CD4-positive, alpha-beta T cell treated with Interferon gamma for 1 hour (primary cell): ENCODE measurements around the gene CRPPA.
"Not testable (repeated sequence)": the region's sequence is repeated elsewhere in the genome, so short reads cannot be mapped to it uniquely, and the experiment has no call there.

Experiments
- DNase-seq: peaks from one replicate; pipeline ENCODE4 v3.0.0-alpha.2; 2020

The CRPPA gene

DNA sequence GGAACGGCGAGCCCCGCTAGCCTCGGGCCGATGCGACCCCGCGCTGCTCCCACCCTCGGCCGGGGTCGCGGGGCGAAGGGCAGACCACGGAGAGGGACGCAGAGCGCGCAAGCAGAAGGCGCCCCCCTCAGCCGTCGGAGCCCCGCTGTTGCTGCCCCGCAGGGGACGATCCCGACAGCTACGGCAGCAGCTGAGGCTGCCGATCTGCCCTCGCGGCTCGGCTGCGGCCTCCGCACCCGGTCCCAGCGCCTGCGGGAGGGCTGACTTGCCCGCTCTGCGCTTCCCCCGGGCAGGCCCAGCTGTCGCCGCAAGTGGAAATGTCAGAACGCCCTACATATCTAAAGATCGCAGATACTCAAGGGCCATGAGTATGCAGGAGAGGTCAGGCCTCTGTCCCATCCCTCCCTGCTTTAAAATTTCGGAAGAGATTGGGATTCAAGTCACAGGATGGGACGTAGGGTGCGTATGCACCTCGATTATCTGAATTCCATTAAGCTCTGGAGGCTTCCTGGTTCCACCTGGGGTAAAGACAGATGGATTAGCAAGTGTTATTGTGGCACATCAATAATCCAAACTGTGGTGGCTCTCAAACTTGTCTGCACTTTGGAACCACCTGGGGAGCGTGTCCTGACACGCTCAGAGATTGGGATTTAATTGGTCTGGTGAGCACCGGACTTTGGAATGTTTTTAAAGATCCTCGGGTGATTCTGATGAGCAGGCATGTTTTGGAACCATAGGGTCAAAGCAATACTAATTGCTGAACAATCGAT lies at the start of gene CRPPA:
Gene CRPPA (minus strand): TSS at position 206 of the 770 bp plus-strand sequence. CDS start 216 bp downstream, outside the sequence.
- DNase-seq, result peak; percentile 22

DNA sequence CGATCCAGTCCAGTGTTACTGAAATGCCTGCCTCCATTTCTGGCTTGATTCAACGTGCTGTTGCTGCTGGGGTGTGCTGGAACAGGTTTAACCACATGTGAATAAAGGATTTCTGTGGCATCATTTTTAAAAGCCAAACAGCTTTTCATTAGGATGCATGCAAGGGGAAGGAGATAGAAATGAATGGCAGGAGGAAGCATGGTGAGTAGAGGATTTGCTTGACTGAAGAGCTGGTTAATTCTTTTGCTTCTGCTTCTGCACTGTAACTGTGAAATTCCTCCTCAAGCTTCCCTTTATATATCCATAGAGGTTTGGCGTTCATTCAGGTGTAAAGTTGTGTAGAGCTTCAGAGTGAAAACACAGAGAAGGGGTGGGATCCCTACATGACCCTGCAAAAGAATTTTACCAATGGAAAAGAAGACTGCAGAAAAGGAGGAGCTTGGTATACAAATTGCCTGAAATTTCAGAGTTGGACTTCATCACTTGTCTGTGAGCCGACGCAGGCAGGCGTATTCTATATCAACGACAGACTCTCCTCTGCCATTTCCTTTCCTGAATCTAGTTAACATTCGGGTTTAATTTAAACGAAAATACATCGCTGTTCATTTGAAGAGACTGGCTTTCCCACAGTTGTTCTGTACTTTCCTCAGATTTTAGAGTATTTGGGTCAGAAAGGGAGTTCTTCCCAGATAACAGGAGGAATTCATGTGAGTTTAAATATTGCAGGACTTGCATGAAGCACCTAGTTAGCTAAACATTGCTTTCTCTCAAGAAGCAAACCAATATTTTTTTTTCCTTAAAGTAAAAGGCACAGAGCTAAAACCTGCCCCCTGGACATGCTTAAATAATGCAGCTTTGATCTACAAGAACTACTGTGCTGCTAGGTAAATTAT lies 44.4 kb upstream of the CRPPA start, which contains the start of gene SOSTDC1:
Gene SOSTDC1 (minus strand): TSS at position 270 of the 893 bp plus-strand sequence. CDS start 70 bp downstream, at position 200.
- DNase-seq, result no peak

DNA sequence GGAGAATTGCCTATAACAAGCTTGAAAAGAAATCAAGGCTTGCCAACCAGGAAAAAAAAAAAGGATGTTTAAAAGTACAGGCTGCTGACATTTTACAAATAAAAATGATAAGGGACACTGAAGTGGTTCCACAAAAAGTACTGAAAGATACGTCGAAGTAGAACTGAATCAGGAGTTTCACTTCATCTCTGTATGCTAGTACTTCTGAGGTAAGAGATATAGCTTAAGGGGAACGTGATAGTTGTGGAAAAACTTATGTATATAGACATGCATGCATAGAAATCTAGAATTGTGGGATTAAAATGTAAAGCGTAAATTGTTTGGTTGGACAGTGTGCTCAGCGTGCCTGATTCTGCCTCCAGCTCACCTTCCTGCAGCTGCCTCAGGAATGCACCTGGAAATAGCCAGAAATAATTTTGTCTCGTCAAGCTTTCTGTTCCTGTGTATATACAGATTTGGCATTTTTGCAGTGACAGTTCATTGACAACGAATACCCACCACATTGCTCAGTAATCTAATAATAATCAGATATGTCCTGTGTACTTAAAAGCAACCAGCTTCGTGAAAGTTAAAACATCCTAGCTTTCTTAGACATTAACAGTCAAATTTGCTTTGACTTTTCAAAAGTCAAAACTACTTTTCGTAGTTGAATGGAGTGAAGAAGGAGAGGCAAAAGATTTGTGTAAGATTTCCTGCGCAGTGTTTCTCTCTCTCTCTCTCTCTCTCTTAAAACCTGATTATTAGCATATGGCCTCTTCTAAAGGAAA lies 42.8 kb upstream of the CRPPA start:
- no peak for DNase-seq

DNA sequence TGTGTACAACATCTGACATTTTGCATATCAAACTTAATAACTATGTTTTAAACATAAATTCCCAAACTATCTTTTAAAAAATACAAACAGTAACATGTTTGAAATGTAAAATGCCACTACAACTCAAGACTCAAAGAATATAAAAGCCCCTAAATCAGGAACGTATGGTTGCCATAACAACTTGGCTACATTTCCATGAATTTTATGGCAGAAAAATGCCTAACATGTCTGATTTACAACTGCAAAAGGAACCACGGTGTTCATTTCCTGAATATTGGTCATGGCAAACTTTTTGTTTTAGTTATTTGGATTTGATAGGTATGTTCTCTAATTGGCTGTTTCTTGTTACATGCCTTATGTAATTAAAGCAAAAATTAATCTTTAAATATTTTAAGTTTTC lies 42.2 kb upstream of the CRPPA start:
- DNase-seq, result no peak

DNA sequence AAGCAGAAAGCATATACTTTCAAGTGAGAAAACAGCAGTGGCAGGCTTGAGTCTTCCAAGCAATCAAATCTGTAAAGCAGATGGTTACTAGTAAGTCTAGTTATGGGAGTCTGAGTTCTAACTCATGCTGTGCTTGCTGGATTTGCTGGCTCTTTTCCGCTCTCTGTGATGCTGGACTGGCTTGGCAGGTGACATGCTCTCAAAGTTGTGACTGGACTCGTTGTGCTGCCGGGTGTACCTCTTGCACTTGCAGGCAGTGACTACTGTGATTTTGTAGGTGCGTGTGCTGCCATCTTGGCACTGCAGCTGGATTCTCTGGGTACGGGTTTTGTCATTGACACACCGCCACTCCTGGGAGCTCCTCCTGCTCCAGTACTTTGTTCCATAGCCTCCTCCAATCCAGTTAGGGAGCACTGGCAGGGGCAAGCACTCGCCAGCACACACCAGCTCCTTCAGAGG lies 41.1 kb upstream of the CRPPA start:
- no peak for DNase-seq

DNA sequence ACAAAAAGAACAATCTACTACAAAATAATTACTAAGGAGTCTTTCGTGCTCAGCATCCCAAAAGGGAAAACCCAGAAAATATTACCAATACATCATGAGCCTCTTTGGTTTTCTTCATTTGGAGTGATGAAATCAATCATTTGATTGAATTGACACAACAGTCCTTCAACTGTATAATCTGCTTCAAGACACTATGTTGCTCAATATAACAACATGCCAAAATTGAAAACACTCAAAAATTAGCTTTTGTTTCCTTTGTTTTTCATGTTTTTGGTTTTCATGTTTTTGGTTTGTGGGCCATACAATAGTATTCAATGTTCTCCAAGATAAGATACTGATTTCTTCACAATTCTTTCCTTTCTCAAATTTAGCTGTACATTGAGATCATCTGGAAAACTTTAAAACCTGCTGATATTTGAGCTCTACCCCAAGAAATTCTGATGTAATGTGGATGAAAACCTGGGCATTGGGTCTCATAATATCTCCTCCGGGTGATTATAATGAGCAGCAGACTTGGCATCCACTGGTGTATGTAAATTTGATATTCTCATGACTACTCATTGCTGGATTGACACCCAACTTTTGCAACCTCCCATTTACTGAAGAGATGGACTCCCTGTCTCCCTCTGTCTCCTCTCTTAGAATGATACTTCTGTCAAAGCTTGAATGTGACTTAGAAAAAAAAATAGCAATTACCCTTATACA lies 39.6 kb upstream of the CRPPA start:
- no peak for DNase-seq

DNA sequence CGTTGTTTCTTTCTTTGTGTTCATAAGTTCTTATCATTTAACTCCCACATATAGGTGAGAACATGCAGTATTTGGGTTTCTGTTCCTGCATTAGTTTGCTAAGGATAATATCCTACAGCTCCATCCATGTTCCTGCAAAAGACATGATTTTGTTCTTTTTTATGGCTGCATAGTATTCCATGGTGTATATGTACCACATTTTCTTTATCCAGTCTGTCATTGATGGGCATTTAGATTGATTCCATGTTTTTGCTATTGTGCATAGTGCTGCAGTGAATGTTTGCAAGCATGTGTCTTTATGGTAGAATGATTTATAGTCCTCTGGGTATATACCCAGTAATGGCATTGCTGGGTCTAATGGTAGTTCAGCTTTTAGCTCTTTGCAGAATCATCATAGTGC lies 35.0 kb upstream of the CRPPA start:
- DNase-seq, result not testable (repeated sequence)

DNA sequence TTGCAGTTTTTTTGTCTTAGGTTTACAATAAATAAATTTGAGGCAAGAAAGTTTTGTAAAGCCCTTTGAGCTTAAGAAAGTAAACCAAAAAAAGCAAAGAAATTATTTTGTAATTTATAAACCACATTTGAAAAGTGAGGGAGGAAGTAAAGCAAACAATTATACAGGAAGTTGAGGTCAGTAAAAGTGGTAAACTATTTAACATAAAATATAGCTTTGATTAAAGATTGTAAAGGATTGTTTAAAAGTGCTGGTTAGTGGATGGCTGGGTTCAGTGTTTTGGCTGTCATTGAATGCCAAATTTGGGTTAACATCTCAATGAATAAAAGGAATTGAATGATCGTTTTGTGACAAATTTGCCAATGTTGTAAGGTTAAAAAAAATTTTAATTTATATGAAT lies 34.3 kb upstream of the CRPPA start:
- no peak for DNase-seq

DNA sequence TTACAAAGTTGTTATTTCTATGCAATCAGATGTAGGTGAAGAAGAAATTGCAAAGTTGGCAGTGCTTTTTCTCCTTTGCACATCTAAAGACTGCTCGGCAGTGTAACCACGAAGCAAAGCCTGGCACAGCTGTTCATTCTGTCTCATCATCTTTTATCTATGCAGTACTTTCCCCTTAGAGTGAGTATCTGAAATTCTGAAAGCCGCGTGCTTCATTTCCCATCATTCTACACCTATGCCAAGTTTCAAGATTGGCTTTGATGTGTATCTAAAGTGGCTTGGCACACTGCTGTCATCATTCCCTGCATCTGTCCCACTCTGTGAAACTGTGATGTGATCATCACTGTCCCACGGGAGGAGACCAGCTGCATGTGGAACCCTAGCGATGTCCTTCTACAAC lies 29.0 kb upstream of the CRPPA start:
- DNase-seq, result no peak

DNA sequence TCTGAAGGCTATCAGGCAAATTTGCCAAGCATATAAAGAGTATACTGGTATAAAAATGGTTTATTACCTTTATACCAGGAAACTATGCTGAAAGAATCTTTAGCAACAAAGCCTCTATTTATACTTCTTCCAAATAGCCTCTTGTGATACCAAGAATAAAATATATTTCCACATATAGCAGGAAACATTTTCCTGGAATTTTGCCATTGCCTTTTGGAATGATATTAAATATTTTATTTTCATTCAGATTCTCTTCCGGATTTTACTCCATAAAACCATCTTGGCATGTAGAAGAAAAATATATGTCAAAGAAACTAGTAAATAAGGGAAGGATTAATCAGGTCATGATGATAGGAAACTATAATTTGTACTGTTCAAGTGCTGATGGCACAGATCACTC lies 26.5 kb upstream of the CRPPA start:
- no peak for DNase-seq

DNA sequence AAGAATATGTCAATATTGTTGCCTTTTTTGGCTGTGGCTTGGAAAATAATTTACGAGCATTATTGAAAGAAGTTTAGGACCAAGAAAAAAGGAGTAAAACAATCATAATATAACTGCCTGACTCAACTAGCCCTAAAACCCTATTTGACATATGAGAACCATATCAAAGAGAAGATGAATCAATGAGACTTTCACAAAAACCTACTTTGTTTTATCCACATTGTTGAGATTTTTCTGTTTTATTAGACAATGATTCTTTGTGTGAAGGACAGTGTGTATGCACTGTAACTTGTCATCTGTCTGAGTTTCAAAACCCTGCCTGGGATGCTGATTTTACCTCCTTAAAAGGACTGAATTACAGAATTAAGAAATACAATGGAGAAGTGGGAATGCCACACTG lies 25.2 kb upstream of the CRPPA start:
- no peak for DNase-seq

DNA sequence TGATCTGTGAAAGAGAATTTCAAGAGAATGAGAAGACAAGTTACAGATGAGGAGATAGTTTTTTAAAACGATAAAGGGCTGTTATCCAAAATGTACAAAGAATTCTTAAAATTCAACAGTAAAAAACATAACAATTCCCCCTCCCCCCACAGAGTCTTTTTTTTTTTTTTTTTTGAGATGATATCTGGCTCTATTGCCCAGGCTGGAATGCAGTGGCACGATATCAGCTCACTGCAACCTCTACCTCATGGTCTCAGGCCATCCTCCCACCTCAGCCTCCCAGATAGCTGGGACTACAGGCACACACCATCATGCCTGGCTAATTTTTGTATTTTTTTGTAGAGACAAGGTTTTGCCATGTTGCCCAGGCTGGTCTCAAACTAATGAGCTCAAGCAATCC lies 22.5 kb upstream of the CRPPA start:
- DNase-seq, result not testable (repeated sequence)

DNA sequence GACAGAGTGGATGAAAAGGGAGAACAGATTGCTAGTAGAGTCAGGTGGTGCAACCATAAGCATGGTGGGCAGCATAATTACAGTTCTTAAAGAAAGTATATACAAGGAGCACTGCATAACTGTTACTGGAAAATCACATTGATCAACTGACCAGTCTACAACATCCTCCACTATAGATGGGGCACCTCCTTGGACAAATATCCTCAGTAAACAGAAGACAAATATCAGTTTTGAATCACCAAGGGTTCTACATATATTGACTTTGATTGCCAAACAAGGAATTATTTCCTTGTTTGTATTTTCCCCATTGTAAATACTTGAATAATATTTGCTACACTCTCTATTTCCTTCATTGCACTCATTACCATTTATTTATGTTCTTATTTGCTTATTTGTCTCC lies 17.6 kb upstream of the CRPPA start:
- DNase-seq, result no peak

DNA sequence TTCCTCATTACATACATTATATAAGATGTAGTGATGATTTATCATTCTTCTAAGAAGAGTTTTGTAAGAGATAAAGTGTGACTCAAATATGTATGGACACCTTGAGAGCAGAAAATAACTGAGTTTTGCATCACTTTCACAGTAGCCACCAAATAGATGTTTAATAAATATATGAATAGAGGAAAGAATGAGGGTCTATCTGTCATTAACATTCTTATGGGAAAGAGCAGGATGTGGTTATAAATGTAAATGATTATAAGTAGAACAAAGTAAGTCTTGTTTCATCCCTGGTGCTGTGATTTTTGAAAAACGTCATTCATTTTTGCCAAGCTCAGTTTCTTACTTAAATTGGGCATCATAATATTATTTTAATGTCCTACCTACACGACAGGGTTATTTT lies 15.0 kb upstream of the CRPPA start:
- DNase-seq, result no peak

DNA sequence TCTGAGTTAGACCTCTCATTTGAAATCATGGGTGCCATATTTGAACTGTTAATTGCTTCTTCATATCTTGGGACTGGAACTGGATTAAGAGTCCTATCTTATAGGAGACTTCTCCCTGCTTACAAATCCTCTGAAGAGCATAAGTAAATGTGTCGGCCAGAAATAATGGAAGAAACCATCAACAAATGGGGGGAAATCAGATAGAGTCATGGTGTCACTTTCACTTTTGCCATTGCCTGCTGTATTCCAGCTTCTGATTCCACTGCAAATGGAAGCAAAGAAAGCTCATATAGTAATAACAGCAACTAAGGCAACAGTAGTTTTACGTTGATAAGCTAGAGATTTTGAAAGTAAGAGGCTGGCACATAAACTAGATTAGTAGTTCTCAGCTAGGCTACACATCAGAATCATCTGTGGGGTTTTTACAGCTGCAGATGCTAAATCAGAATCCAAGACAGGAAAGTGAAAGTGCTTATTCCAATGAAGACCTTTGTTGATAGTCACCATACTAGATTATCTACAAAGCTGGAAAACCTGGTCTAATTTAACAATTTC lies 12.3 kb upstream of the CRPPA start:
- DNase-seq, result no peak

DNA sequence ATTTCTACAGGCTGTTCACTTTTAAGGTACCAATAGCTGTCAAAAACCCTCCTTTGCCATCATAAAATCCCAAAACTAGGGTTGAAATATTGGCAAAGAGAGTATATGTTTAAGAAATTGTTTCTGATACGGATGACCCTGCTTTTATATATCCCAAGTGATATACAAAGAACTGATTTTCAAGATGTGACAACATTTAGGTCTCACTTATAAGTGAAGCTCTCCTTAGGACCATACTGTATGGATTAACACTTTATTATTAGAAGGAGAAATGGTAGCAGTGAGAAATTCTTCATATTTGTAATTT lies 11.0 kb upstream of the CRPPA start:
- DNase-seq, result no peak

DNA sequence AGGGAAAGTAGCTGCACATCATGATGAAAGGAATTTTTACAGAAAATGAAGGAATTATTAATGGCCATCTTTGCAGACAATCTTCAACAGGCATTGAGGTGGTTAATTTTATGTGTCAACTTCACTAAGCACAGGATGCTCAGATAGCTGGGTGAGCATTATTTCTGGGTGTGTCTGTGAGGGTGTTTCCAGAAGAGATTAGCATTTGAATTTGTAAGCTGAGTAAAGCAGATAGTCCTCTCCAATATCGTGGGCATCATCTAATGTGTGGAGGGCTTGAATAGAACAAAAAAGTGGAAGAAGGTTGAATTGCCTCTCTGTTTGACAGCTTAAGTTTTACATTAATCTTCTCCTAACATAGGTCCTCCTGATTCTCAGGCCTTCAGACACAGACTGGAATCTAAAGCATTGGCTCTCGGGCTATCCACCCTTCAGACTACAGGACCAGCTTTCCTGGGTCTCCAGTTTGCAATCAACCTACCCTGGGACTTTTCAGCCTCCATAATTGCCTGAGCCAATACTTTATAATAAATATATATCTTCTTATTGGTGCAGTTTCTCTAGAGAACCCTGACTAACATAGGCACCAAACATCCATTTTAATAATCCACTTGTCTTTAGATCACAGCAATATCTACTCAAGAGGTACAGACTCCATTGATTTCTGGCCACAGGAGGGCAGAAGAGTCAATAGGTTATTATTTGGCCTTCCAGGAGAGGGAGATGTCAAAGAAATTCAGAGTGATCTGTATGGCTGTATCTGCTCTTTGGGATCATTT lies 10.5 kb upstream of the CRPPA start:
- DNase-seq, result no peak

DNA sequence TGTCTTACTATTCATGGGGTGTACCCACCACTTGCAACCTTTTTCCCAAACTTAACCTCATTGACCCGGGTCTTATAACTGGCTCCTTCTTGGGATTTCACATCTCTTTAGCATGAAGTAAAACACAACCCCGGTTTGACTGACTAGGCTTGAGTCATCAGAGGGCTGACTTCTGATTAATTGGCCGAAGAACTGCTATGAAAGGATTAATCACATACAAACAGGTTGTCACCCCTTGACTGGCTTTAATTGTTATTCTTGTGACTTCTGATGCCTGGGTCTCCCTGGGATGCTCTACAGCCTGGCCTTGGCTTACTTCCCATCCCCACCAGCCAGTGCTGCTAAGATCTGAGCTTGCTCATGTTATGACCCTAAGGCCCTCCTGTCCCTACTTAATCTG lies 8.8 kb upstream of the CRPPA start:
- no peak for DNase-seq

DNA sequence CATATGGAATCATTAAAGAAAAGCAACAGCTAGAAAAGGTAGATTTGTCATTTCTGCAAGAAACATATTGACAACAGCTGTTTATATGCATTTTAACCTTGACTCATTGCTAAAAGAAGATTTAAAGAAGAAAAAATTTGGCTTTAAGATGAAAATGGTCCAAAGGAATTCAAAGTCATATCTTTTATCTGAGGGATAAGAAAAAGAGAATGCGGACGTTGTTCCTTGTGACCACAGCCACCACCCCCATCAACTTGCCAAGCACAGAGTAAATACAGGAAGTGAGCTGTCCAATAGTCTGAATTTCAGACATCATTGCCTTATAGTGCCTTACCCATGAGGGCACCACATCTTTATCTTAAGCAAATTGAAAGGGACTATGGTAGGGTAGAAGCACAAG lies 7.3 kb upstream of the CRPPA start:
- no peak for DNase-seq

DNA sequence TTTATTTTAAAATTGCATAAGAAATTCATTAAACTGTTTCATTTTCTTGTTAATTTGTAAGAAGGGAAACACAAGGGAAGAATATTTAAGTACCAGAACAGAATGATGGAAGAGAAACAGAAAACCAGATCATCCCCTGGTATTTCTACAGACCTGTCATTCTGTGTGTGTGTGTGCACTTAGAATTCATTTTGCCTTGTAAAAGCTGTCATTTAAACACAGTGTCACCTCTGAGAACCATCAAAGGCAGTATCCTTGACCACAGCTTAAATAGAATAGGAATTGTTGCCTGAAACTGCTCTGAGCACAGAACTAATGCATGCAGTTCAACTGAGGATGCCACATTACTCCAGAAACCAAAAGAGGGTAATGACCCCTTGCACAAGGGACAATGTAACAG lies 6.8 kb upstream of the CRPPA start:
- DNase-seq, result no peak

DNA sequence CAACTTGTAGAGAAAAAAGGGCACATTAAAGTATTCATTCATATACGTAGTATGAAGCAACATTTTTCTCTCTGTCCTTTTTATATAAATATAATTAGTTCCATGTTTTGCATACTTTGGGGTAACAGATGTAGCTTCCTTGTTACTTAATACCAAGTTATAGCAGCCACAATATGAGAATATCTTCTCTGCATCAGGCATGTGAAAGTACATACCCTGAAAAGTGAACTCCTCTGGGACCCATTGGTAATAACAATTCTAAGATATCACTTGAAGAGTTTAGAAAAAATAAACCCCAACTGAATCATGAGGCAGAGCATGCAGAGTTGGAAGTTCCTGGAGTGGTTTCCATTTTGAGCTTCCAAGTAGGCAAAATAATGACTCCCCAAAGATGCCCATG lies 2.4 kb upstream of the CRPPA start:
- DNase-seq, result no peak

DNA sequence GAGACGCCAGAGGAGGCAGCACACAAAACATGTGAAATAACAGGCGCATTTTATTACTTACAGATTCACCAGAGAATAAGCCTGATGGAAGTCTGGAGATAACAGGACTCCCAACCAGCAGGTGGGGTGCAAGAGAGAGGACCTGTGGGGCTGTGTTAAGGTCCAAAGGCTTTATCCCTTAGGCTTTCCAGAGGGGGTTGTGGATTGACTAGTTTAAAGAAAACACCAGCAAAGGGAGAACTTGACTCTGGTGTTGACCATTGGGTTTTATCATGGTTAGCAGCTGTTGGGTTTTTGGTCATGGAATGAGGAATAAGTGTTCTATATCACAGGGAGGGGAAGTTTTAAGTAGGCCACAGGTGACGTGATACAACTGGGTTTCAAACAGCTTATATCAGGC lies 1.6 kb upstream of the CRPPA start:
- DNase-seq, result no peak
